ENCODE measurements around the gene IGLON5.

Gene IGLON5

GRCh38 chr19:51375504-51376221 is 64.2 kb downstream of the IGLON5 start:
- CTCF ChIA-PET, result no interaction called here
- TF ChIP-seq ELF4 (IDR thresholded peaks at IDR 0.05), result no peak
- DNase-seq (ENCODE audit: extremely low spot score), result no peak
- POLR2A ChIA-PET, result no interaction called here

- no peak for DNase-seq (ENCODE audit: extremely low spot score)
- no peak for TF ChIP-seq ZNF384 (IDR thresholded peaks at IDR 0.05)
- TF ChIP-seq ELF4 (IDR thresholded peaks at IDR 0.05), result no peak
- no peak for TF ChIP-seq NFRKB (IDR thresholded peaks at IDR 0.05)
- TF ChIP-seq FOXK2 (IDR thresholded peaks at IDR 0.05), result no peak
- TF ChIP-seq CTBP1 (IDR thresholded peaks at IDR 0.05; ENCODE audit: borderline replicate concordance), result no peak
- TF ChIP-seq, protein P1, sequence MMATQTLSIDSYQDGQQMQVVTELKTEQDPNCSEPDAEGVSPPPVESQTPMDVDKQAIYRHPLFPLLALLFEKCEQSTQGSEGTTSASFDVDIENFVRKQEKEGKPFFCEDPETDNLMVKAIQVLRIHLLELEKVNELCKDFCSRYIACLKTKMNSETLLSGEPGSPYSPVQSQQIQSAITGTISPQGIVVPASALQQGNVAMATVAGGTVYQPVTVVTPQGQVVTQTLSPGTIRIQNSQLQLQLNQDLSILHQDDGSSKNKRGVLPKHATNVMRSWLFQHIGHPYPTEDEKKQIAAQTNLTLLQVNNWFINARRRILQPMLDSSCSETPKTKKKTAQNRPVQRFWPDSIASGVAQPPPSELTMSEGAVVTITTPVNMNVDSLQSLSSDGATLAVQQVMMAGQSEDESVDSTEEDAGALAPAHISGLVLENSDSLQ (IDR thresholded peaks at IDR 0.05), result no peak
- no peak for TF ChIP-seq TARDBP (IDR thresholded peaks at IDR 0.05)
- no peak for TF ChIP-seq BHLHE40 (IDR thresholded peaks at IDR 0.05; ENCODE audit: borderline replicate concordance)
- TF ChIP-seq HDGF (IDR thresholded peaks at IDR 0.05; ENCODE audit: borderline replicate concordance), result no peak
- TF ChIP-seq SP1 (IDR thresholded peaks at IDR 0.05), result no peak
- TF ChIP-seq LEF1 (IDR thresholded peaks at IDR 0.05; ENCODE audit: borderline replicate concordance), result no peak
- no peak for TF ChIP-seq L3MBTL2 (conservative IDR thresholded peaks at IDR 0.05)
- TF ChIP-seq SUZ12 (IDR thresholded peaks at IDR 0.05), result no peak
- POLR2A ChIA-PET, result interaction anchor here (0.8 to 1.4 kb wide), 2 partner anchors 10 to 17 kb away, joined by 3 read pairs; no protein-coding TSS in a partner anchor
- CTCF ChIA-PET, result no interaction called here
These were observed 66.0 kb downstream of the IGLON5 start for GRCh38 chr19:51377422-51377821.

DNA sequence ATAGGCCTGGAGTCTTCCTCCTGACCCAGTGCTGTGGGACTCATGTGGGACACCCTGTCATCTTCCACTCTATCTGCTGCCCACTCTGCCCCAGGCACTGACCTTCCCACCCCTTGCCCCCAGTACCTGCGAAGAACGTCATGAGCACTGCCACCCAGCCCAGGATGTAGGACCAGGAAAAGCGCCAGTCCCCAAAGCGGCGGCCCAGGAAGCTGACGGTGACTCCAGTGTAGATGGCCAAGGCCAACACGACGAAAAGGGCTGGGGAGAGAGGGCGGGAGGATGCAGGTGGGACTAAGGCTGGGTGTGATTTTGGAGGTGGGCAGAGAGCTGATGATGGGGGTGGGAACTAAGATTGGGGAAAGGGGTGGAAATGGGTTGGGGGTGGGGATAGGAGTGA is 68.9 kb downstream of the IGLON5 start:
- ChIA-PET CTCF (no interaction called here), POLR2A (no interaction called here)
- no peak for DNase-seq (ENCODE audit: extremely low spot score)
- no peak for TF ChIP-seq CTBP1 (IDR thresholded peaks at IDR 0.05; ENCODE audit: borderline replicate concordance)
- no peak for TF ChIP-seq FOXK2 (IDR thresholded peaks at IDR 0.05)
- no peak for TF ChIP-seq HDGF (IDR thresholded peaks at IDR 0.05; ENCODE audit: borderline replicate concordance)
- TF ChIP-seq SP1 (IDR thresholded peaks at IDR 0.05), result no peak
- no peak for TF ChIP-seq NFRKB (IDR thresholded peaks at IDR 0.05)
- no peak for TF ChIP-seq TARDBP (IDR thresholded peaks at IDR 0.05)
- TF ChIP-seq LEF1 (IDR thresholded peaks at IDR 0.05; ENCODE audit: borderline replicate concordance), result no peak
- no peak for TF ChIP-seq BHLHE40 (IDR thresholded peaks at IDR 0.05; ENCODE audit: borderline replicate concordance)
- no peak for TF ChIP-seq ZNF384 (IDR thresholded peaks at IDR 0.05)
- TF ChIP-seq, protein P1 (IDR thresholded peaks at IDR 0.05), result no peak
